ENCODE data around the gene PIP5K1B.

PIP5K1B gene

DNA sequence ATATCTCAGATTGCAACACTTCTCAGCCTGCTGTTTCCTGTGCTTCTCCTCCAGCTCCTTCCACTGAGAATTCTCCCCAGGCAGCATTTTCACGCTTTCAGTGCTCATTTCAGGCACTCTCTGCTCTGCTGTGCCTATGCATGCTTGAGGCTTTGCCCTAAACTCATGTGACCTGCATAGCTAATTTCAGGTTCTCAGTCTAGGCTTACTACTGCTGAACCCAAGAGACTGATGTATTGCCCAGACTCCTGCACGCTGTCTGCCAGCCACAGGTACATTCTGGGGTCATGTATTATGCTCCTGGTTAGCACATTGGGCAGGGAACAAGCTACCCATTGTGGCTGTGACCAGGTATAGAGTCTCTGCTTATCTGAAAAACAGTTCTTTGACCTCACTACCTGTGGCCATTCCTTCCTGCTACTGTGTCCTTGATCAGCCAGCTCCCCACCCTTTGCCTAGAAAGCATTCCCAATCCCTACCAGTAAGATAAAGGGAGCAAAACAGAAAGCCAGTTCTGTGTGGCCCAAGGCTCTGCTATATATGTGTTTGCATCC is 34.7 kb downstream of the PIP5K1B start:
- DNase-seq, result peak in 1 of 3 donors; percentile 2

- DNase-seq, result no peak
These were observed 35.5 kb downstream of the PIP5K1B start for GRCh38 chr9:68740561-68740960.

GRCh38 chr9:68741234-68741633 is 36.2 kb downstream of the PIP5K1B start:
- no peak for DNase-seq

GRCh38 chr9:68741704-68742332 is 36.8 kb downstream of the PIP5K1B start:
- DNase-seq, result no peak

DNA sequence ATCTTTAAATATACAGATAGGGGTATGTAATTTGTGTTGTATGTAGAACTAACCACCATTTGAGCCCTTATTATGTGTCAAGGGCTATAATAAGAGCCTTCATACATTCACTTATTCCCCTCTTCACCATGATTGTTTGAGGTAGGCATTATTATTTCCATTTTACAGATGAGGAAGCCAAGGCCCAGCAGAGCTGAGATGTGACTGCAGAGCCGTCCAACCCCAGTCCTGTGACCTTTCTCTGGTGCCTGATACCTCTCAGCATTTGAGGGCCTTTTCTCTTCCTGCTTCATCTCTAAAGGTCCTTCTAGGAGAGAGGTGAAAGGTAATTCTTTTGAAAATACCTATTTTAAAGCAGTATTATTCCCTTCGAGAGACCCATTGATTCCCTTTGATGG is 37.3 kb downstream of the PIP5K1B start:
- DNase-seq, result no peak

- no peak for DNase-seq
These were observed 39.4 kb downstream of the PIP5K1B start for GRCh38 chr9:68744426-68744825.

GRCh38 chr9:68746525-68746924 is 41.5 kb downstream of the PIP5K1B start:
- no peak for DNase-seq

- DNase-seq, result no peak
These were observed 42.0 kb downstream of the PIP5K1B start for GRCh38 chr9:68747043-68747533.

- no peak for DNase-seq
These were observed 44.1 kb downstream of the PIP5K1B start for GRCh38 chr9:68749135-68749534.

DNA sequence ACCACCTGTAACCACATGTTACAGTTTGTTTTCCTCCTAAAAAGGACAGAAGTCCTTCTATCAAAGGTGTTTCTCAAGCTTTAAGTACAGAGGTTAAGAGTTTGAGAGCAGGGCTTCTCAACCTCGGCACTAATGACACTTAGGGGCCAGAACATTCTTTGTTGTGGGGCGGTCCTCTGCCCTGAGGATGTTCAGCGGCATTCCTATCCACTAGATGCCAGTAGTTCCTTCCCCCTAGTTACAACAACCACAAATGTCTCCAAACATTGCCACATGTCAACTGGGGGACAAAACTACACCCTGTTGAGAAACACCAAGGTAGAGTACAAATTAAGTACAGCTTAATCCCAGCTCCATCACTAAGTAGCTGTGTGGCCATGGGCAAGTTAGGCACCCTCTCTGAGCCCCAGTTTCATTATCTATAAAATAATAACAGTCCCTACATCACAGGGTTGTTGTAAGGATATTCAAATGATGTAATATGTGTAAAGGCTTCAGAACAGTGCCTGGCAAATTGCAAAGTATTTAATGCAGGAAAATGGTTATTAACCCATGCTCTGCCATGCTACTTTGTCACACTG is 44.6 kb downstream of the PIP5K1B start:
- DNase-seq, result no peak

GRCh38 chr9:68750255-68750654 is 45.2 kb downstream of the PIP5K1B start:
- no peak for DNase-seq

GRCh38 chr9:68750786-68751185 is 45.7 kb downstream of the PIP5K1B start:
- DNase-seq, result no peak

GRCh38 chr9:68751556-68751955 is 46.5 kb downstream of the PIP5K1B start:
- DNase-seq, result no peak

DNA sequence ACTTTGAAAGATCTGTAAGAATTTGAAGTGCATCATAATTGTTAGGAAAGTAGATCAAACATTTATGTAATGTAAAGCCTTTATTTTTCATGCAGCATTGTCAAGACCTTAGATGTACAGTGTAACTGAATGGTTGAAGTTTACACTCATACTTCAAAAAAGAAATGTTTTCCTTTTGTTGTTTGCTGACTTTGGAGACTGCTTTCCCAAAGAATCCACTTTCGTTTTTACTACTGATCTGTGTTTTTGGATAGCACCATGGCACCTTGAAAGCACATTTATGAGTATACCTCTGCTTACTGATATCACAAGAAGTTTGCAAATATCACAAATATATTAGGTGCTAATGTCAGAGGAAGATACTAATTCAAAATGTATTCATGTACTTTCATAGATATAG is 50.0 kb downstream of the PIP5K1B start:
- no peak for DNase-seq

DNA sequence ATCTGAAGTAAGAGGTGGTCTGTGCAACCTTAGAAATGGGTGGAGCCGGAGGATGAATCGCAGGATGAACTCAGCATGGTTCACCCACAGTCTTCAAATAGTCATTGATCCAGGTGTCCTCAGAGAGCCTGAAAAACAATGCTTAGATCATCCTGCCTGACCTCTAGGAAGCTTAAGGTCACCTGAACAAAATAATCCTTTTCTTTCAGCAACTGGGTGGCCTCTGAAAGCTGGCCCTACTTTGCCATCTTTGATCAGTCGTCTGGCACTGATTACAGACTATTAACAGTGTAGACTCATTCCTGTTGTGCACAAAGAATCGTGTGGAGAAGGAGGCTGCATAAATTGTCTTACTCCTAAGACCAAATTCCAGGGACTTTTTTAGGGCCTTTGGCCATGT is 50.7 kb downstream of the PIP5K1B start:
- DNase-seq, result no peak

- no peak for DNase-seq
These were observed 55.1 kb downstream of the PIP5K1B start for GRCh38 chr9:68759981-68760673.

GRCh38 chr9:68760674-68761333 is 55.8 kb downstream of the PIP5K1B start:
- DNase-seq, result no peak

DNA sequence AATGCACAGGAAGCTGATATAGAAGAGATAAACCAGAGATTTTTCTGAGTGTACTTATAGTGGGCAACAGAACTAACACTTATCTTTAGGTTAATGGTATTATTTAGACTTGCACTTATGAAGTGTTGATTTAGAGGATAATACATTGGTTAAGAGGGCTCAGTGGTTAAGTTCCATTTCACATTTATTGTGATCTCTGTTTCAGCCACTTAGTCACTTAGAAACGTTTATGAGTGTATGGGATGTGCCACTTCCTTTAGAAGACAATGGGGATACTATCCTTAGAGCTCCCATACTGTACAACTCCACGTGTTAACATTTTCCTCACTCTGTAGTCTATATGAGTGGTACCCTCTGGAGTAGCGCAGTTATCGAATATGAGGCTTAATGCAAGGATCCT is 57.5 kb downstream of the PIP5K1B start:
- DNase-seq, result no peak

- DNase-seq, result no peak
These were observed 58.1 kb downstream of the PIP5K1B start for GRCh38 chr9:68763104-68763503.

DNA sequence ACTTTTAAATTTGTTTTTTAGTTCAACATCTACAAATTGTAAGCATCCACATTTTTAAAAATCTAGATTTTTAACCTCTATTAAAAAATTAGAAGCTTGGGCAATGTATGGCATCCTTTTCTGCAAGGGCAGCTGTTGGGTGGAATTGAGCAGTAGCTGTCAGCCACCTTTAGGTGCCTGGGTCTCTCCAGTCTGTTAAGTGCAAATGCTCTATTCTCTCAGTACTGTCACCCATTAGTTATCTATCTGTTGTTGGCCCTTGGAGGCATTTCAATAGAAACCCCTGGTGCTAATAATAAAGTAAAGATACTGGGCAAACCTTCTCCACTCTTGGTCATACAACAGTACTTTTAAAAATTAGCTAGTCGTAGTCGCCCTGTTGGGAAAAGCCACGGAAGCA is 63.6 kb downstream of the PIP5K1B start:
- no peak for DNase-seq

DNA sequence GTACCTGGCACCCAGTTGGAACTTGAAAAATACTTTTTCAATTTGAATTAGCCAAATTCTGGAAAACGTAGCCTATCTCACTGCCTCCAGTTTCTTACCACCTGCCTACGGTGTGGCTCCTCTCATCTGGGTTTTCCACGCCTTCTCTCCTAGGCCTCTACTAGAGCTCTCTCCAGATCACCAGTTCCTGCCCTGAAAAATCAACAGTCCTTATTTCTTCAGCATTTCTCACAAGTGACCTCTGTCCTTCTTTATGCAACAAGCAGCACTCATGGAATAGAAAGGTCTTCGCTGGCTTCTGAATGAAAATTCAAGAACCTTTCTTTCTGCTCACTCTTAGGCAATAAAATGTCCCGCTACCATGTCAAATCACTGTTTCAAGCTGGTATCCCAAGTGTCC is 64.8 kb downstream of the PIP5K1B start:
- no peak for DNase-seq

DNA sequence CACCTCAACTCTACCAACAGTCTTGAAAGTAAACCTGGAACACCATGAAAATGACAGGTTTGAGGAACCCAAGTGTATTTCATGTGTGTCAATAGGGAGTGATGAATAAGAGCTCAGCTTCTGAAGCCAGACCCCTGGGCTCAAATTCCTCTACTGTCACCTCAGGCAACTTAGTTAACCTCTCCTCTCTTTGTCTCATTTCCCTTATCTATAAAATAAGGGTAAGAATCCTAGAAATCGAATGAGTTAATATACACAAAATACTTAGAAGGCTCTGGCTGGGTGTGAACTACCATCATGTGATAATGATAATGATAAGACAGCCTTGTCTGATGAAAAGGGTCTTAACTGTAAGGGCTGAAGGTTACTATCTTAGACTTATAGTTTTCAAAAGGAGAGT is 66.3 kb downstream of the PIP5K1B start:
- DNase-seq, result no peak

- DNase-seq, result no peak
These were observed 70.1 kb downstream of the PIP5K1B start for GRCh38 chr9:68775003-68775730.

Measured in suppressor macrophage treated with lipopolysaccharide for 1 hour (primary cell).